Sciatic nerve (tissue), 2 donors: ENCODE data around the gene CYSLTR2. TPM values are rescaled to one million over a fixed set of nuclear protein-coding genes. Genes with fewer than 3 reads are reported as not detected.

ENCODE experiments used
- ATAC-seq: fragments of 200-7000 bp; cut with Tn5 transposase; one replicate; pipeline ENCODE4 v1.9.1; 2020; ENCODE audit warnings: mild to moderate bottlenecking, moderate library complexity
- DNase-seq: peaks from one replicate; pipeline ENCODE4 v3.0.0-alpha.2; 2020; ENCODE audit warnings: low spot score
- intact Hi-C: fragments of 100-400 bp; cut with DNase I; formaldehyde crosslinking; loops from one replicate; pipeline ENCODE4 v1.14.2; 2022
- total RNA-seq: library from RNA; stranded (reverse); fragmentation: NEBNext Ultra II Directional; extraction: Animal tissue kit (Norgen Biotek cat#: 25700); gene quantifications from one replicate; pipeline ENCODE4 v1.2.1, GENCODE V29; 2021
- donor health status: DM: no; HTN: no; CAD: no.
- donor health status: DM: no; HTN: no; CAD: no.

The CYSLTR2 gene
- total RNA-seq, 1 donor from 2014 or later: 1.4 TPM

DNA sequence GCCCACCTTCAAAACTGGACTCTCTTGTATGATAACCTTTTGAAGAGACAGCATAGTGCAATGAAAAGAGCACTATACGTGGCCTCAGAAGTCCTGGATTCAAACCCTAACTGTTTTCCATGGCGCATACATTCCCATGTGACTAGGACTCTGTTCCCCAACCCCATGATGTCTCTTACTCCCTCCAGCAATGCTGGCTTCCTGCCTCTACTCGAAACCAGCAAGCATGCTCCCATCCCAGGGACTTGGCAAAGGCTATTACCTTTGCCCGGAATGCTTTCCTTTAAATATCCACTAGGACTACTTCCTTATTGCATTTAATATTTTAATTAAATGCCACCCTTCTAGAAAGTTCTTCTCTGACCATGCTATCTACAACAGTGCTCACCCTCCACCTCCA is 75.1 kb downstream of the CYSLTR2 start:
- intact Hi-C loops: no loop called here
- DNase-seq (no peak), ATAC-seq (no peak)

DNA sequence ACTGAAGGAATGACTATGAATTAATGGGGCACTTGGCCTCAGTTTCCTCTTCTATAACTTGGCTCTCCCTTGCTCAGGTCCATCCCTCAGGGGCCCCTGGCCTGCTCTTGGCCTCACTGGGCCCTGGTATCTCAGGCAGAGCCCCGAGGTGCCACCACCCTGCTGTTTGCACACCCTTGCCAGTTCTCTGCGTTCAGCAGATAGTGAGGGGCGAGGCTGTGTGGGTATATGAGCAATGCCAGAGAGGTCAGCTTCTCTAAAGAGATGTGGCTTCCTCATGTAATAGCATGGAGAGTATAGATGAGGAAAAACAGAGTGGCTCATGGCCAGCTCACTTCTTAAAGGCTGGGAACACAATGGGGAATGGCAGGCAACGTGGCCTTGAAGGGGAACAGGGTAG is 76.1 kb downstream of the CYSLTR2 start:
- intact Hi-C loops: no loop called here
- no peak for ATAC-seq
- no peak for DNase-seq

DNA sequence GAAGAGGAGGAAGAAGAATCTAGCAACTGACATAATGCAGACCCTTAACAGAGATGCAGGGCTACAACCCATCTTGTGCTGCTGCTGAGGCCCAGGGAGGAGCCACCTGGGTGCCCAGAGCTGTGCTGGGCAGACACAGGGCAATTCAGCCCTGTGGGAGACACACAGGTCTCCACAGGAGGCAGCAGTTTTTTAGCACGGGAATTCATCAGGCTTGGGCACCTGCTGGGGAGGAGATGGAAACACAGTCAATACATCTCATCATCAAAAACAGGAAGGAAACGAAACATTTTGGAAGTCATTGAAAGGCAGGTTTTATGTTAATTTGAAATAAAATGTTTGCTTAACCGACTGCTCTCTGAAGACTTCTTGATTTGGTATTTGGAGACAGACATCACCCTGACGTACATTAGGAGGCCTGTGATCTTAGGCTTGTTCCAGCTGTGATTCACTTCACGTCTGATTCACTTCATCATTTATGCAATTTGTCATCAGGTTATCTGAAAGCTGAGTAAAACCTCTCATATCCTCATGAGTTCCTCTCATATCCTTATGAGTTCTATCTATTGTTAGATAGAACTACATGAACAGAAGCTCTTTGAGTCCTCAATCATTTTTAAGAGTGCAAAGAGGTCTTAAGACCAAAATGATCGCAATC is 77.4 kb downstream of the CYSLTR2 start:
- DNase-seq: no peak
- intact Hi-C loops: no loop called here
- no peak for ATAC-seq

DNA sequence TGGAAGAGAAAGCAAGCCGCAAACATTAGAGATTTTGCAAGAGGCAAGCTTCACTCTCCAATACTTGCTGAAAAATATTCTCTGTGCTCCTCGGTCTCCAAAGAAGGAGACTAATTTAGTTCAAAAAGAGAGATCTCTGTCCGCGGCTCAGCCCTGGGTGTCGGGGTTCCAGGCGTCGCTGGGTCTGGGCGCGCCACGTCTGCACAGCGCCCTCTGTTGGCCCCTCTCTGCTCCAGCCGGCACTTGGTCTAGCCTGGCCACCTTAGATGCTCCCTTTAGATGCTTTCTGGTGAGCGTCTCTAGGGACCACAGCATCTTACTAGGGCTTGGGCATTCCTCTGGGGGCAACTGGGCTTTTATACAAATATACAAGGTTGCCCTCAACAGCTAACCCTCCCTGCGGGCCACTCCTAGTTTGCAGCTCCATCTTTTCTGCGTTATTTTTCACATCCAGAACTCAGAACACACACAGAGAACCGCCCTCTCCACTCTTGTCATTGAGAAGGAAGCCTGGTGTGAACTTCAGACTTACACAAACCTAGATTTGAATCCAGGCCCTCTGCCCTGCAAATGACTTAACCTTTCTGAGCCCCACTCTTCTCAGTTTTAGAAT is 78.3 kb downstream of the CYSLTR2 start:
- intact Hi-C loops: no loop called here
- DNase-seq: peak; percentile 69
- peak; percentile 83 for ATAC-seq

DNA sequence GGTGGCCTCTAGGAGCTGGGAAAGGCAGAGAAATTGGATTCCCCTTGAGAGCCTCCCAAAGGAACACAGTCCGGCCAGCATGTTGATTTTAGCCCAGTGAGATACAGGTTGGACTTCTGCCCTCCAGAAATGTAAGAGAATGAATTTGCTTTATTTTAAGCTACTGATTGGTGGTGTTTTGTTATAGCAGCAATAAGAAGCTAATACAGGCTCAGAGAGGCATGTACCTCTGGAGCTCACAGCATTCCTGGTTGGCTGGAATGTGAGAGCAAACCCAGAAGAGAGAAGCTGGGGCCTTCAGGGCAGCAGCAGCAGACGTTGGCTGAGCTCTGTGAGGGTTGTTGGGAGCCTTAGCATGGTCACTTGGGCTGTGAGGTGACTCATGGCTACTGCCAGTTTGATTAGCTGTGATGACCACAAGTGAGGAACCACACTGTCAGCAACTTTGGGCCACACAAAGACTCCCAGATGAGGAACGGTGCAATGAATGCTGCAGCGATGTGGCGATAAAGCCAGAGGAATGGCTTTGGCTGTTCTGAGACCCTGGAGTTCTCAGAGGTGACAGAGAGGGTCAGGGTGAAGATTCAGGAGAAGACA is 80.1 kb downstream of the CYSLTR2 start:
- intact Hi-C loops: no loop called here
- no peak for DNase-seq
- no peak for ATAC-seq

DNA sequence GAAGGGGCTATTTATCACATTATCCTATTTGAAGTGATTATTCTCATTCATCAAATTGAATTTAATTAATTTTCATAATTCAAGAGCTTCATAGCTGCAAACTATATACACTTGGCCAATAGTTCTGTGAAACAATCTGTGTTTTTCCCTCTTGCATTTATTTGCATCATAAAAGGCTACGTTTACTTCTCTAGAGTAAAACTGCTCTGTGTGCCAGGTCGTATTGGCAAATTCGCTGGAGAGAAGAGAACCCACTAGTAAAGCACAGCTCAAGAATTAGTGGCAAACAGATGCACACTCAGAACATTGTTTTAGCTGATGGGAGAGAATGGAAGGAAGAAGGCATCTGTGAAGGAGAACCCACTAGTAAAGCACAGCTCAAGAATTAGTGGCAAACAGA is 81.8 kb downstream of the CYSLTR2 start:
- DNase-seq (no peak), ATAC-seq (no peak)
- intact Hi-C loops: no loop called here

DNA sequence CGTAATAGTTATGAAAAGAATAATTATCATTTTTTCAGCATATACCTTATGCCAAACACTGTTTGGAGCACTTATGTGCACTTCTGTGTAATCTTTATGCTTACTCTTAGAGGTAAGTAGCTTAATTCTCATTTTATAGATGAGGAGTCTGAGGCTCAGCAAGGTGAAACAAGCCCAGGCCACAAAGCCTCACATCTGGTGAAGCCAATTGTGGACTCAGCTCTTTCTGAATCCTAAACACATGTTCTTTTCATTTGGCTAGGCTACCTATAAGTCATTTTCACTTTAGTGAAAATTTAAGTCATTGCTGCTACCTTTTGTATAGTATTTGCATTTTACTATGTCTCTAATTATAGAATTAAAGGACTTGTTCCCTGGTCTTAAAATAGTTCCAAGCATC is 84.0 kb downstream of the CYSLTR2 start:
- ATAC-seq (no peak), DNase-seq (no peak)
- intact Hi-C loops: no loop called here

DNA sequence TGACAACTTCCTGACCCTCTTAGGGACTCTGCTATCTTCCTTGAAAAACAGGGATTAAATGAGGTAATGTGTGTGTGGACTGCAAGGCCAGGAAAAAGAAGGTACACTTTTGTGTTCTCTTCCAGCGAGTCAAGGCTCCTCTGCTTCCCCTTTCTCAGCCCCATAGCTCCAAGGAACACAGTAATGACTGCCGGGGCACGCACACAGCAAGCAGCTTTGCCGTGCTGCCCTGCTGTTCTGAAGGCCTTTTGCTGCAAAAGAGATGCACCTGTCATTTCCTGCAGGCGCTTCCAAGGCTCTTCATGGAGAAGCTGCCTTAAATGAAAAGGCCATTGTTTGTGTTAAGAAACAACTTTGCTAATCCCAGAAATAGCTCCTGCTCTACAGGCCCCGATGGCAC is 84.6 kb downstream of the CYSLTR2 start:
- DNase-seq (no peak), ATAC-seq (peak; percentile 19)
- intact Hi-C loops: no loop called here

DNA sequence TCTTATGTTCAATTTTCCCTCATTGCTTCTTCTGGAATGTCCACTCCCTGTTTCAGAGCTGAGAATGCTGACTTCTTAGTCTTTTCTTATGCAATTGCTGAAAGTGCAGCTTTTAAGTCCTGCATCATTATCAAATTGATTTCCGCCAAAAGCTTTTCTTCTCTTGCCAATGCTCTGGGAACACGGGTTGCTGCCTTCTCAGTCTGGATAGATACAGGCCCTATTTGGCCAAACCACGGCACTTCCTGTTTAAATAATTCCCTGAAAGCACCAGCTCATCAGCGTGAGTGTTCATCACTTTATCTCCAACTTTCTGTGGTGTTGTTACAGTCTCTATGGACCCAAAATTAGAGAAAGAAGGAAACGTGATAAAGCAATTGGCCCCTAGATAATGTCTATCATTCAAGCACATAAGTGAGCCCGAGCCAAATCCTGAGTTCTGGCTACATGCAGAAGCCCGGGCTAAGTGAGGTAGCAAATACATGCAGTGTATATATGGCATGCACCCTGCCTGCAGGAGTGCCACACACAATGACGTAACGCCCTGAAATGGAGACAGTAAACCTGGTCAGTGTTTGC is 85.7 kb downstream of the CYSLTR2 start:
- DNase-seq (no peak), ATAC-seq (peak; percentile 80)
- intact Hi-C loops: no loop called here

DNA sequence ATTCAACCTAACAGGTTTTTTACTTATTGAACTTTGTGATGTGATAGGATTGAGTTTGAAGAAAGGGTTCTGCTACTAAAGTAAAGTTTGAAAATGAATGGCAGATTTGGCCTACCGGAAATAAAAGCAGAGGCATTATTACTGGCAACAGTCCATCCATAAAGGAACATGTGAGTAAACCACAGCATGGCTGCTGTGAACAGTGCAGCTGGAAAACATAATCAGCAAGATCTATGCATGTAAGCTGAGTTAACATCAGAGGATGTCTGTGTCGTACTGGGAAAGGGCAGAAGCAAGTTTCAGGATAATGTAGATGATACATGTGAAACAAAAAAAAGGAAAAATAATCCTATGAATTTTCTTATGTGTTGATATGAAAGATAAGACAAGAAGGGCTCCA is 87.6 kb downstream of the CYSLTR2 start:
- no peak for ATAC-seq
- DNase-seq: no peak
- intact Hi-C loops: no loop called here

DNA sequence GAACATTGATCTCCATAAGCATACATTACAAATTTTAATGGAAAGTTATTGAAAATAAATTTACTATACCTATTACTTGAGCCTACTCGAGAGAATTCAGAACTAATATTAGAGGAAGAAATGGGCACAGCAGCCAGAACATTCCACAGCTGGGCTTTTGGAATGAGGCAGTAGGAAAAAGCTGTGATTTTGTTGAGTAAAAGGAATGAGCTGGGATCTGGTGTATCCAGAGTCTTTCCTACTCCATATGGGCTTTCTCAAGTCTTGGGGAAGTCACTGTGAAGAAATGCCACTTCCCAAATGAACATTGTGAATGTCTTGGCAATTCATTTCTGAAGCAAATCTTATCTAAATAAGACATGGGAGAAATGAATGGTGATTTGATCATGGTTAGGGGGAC is 93.1 kb downstream of the CYSLTR2 start:
- DNase-seq (no peak), ATAC-seq (no peak)
- intact Hi-C loops: no loop called here

DNA sequence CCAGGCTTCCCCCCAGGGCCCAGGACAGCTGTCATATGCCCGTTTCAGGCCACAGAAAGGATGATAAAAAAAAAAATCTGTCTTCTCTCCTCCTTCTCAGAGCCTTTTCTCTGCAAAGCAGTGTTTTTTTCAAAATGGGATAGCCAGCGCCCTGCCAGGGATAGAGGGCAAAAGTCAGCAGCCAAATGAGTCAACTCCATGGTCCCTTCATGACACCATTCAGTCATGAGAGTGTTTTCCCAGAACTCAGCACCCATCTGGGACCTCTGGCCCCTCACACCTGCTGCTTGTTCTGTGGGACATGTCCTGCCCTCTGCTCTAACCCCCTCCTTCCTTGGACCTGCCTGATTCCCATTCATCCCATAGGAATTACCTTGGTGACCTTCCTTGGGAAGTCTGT is 95.0 kb downstream of the CYSLTR2 start:
- no peak for ATAC-seq
- intact Hi-C loops: loop anchor here (2.0 kb wide), 1 partner anchor 26 kb away; no protein-coding TSS in a partner anchor
- DNase-seq: no peak

DNA sequence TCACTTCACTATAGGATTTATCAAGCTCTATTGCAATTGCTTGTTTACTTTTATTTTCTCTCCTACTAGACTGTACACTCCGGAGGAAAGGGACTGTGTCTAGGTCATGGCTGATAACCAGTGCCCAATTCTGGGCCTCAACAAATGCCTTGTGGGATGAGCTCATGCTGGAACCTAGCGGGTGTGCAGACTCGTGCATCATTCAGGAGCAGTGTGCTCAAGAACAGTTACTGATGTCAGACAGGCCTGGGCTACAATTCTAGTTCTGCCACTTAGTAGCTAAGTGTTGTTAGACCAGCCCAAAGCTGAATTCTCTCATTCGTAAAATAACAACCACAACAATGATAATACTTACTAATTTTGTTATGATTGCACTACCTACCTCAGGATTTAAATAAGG is 95.4 kb downstream of the CYSLTR2 start:
- intact Hi-C loops: loop anchor here (2.0 kb wide), 1 partner anchor 26 kb away; no protein-coding TSS in a partner anchor
- ATAC-seq (no peak), DNase-seq (no peak)

DNA sequence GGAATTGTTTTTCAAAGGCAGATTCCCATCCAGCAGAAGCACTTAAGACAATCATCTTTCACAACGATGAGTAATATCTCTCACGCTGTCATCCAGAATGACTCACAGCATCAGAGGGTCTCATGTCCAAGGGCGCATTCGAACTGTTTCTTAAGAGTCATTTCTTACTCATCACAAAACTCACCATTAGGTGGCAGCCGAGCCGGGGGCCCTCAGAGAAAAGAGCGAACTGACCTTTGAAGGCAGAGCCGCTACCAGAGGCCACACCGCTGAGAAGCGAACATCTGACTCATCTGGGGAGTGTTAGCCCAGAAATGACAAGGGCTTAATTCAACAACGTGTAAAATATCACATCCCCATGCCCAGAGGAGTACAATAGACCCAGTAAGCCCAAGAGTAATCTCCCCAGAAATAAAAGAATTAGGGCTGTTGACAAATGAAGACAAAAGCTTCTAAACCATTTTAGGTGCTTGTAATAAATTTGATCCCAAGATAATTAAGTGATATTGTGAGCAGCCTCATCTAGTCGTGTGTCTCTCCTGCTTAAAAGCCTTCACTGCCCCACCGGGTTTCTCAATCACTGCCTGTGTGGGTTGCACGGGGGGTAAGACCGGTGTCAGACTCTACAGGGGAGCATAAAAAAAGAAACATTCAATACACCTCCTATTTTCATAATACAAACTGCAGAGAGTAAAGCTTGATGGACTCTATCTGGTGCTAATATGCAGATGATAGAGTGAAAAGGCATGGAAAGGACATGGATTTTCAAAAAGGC is 96.2 kb downstream of the CYSLTR2 start:
- intact Hi-C loops: loop anchor here (2.0 kb wide), 1 partner anchor 27 kb away; no protein-coding TSS in a partner anchor
- ATAC-seq (peak; percentile 96), DNase-seq (peak; percentile 87)

DNA sequence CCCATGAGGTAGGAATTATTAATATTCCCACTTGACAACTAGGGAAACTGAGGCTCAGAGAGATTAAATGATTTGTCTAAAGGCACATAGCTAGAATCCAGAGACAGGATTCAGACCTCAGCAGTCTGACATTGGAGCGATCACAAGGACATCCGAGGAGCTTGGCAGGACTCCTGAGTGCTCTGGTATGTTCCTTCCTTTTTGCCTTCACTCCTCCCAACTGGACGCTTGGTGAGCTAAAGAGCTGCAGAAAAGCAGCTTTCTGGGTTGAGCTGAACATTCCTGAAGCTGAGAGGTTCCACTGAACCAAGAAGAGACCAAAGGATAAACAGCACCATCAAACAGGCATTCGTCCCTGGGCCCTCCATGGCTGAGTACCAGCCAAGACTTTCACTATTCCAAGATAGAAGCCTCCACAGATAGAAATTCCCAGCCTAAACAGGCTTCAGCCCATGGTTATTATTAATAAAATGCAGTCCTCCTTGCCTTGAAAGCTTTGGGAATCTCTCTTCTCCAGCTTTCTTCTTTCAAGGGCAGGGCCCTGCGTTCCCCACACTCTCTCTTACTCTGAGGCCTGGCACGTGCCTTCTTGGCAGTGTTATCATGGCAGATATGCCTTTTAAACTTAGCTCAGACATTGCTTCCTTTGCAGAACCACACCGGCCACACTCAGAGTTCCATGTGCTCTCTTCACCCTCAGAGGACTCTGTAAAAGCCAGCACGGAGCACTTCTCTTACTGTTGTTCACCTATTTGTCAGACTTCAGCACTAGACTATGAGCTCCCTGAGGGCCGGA is 97.1 kb downstream of the CYSLTR2 start:
- no peak for DNase-seq
- intact Hi-C loops: no loop called here
- ATAC-seq: peak; percentile 89

DNA sequence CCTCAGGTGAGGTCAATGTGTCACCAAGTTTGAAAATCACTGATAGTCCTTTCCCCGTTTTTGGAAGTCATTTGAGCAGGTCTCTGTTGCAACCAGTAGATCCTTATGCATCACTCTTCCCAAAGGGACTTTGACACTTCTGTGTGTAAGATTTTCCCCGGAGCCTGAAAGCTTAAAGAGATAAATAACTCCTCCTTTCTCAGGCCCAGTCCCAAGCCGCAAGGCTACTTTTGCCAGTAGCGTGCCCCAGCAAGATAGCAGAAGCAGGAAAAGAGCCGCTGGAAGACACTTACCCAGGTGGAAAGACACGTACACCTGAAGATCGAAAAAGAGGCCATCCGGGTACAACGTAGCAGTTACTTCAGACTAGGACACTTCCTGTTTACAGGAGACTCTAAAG is 106.9 kb downstream of the CYSLTR2 start:
- intact Hi-C loops: no loop called here
- DNase-seq (no peak), ATAC-seq (no peak)
